GM12878 (cell line): ENCODE measurements around the gene C19orf44.

Experiments used
- ATF7 ChIP-seq: fragments of 450-650 bp; IDR thresholded peaks from 2 replicates; pipeline ENCODE4 v1.6.1; 2016; ENCODE audit warnings: low read depth, mild to moderate bottlenecking
- CEBPZ ChIP-seq: fragments of 150-350 bp; IDR thresholded peaks from 2 replicates; pipeline ENCODE4 v1.6.1; 2016; ENCODE audit warnings: low read depth, low read length
- CTCF ChIP-seq, 3 experiments: IDR thresholded peaks in 2 of 3; conservative IDR thresholded peaks in 1 of 3; 2 replicates each; pipeline ENCODE4 v1.5.1; 2011; ENCODE audit warnings: low read depth in 3 of 3, low read length in 3 of 3, mild to moderate bottlenecking in 3 of 3, control low read depth in 2 of 3, moderate library complexity in 2 of 3, inconsistent platforms in 1 of 3, mixed read lengths in 1 of 3; ENCODE audit not compliant: control insufficient read depth in 2 of 3, insufficient read depth in 1 of 3; ENCODE audit errors: extremely low read depth in 1 of 3
- FOXM1 ChIP-seq: IDR thresholded peaks from 2 replicates; pipeline ENCODE4 v1.6.1; 2012; ENCODE audit warnings: low read depth, mild to moderate bottlenecking, inconsistent platforms, low read length, moderate library complexity
- POLR2A ChIP-seq: IDR thresholded peaks from 2 replicates; pipeline ENCODE4 v1.6.1; 2011; ENCODE audit warnings: low read depth, mild to moderate bottlenecking, low read length
- SREBF1 ChIP-seq: IDR thresholded peaks from 2 replicates; pipeline ENCODE4 v1.6.1; 2012; ENCODE audit warnings: mild to moderate bottlenecking, low read length
- TF ChIP-seq, protein P1 (sequence below): fragments of 450-650 bp; formaldehyde crosslinking; IDR thresholded peaks from 2 replicates; pipeline ENCODE4 v1.4.0; 2020; ENCODE audit warnings: mild to moderate bottlenecking, moderate library complexity
- TF ChIP-seq, protein P2 (sequence below): IDR thresholded peaks from 2 replicates; pipeline ENCODE4 v1.6.1; 2012; ENCODE audit warnings: low read depth, low read length, improper control_type of control experiment

DNA sequence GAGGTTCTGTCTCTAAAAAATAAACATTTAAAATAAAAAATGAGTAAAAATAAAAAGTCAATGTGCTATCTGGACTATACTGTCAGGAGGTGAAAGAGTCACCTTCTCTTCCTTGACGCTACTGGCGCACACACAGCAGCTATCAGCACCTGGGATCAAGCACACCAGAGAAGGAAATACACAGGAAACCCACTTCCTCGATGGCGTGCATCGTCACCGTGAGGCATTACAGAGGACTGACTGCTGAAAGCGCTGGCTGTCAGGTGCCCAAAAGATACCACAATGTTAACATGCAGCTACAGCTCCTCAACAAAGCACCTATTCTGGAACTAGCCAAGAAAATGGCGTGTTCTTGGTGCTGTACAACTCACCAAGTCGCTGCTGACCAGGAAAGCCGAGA, 70.0 kb downstream of the C19orf44 start:
- TF ChIP-seq POLR2A = peak; percentile 19; the same call in 1 of the 2 replicates
- TF ChIP-seq CTCF (IDR thresholded peaks at IDR 0.05 in 2 of 3, conservative IDR thresholded peaks at IDR 0.05 in 1 of 3; ENCODE audit: control insufficient read depth in 2 of 3, extremely low read depth in 1 of 3, insufficient read depth in 1 of 3, low read depth in 3 of 3, low read length in 3 of 3) = no peak
- TF ChIP-seq, protein P1, sequence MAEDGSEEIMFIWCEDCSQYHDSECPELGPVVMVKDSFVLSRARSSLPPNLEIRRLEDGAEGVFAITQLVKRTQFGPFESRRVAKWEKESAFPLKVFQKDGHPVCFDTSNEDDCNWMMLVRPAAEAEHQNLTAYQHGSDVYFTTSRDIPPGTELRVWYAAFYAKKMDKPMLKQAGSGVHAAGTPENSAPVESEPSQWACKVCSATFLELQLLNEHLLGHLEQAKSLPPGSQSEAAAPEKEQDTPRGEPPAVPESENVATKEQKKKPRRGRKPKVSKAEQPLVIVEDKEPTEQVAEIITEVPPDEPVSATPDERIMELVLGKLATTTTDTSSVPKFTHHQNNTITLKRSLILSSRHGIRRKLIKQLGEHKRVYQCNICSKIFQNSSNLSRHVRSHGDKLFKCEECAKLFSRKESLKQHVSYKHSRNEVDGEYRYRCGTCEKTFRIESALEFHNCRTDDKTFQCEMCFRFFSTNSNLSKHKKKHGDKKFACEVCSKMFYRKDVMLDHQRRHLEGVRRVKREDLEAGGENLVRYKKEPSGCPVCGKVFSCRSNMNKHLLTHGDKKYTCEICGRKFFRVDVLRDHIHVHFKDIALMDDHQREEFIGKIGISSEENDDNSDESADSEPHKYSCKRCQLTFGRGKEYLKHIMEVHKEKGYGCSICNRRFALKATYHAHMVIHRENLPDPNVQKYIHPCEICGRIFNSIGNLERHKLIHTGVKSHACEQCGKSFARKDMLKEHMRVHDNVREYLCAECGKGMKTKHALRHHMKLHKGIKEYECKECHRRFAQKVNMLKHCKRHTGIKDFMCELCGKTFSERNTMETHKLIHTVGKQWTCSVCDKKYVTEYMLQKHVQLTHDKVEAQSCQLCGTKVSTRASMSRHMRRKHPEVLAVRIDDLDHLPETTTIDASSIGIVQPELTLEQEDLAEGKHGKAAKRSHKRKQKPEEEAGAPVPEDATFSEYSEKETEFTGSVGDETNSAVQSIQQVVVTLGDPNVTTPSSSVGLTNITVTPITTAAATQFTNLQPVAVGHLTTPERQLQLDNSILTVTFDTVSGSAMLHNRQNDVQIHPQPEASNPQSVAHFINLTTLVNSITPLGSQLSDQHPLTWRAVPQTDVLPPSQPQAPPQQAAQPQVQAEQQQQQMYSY = no peak
- TF ChIP-seq, protein P2, sequence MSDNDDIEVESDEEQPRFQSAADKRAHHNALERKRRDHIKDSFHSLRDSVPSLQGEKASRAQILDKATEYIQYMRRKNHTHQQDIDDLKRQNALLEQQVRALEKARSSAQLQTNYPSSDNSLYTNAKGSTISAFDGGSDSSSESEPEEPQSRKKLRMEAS = no peak
- TF ChIP-seq CEBPZ = no peak
- no peak for TF ChIP-seq SREBF1
- TF ChIP-seq FOXM1 = no peak
- TF ChIP-seq ATF7 = no peak
